H1 (cell line): ENCODE data around the gene NAP1L1. TPM values are rescaled to one million over a fixed set of nuclear protein-coding genes. Genes with fewer than 3 reads are reported as not detected.

Source experiments
- CHD7 ChIP-seq: fragments of 300-600 bp; sonication (generic); IDR thresholded peaks from 2 replicates; pipeline ENCODE4 v1.7.1; 2012; ENCODE audit warnings: low read length, moderate library complexity, mild to moderate bottlenecking, inconsistent platforms; ENCODE audit not compliant: insufficient replicate concordance
- EGR1 ChIP-seq: IDR thresholded peaks from 2 replicates; pipeline ENCODE4 v1.6.1; 2011; ENCODE audit warnings: low read depth, low read length, borderline replicate concordance
- NANOG ChIP-seq: IDR thresholded peaks from 2 replicates; pipeline ENCODE4 v1.6.1; 2011; ENCODE audit warnings: low read length, low read depth, mild to moderate bottlenecking, inconsistent platforms; ENCODE audit not compliant: insufficient read depth, poor library complexity, severe bottlenecking
- POLR2A ChIP-seq, 2 experiments: IDR thresholded peaks; 1 replicate in 1 of 2; 2 replicates in 1 of 2; pipeline ENCODE4 v1.6.1; 2011; ENCODE audit warnings: low read depth in 2 of 2, low read length in 2 of 2, mild to moderate bottlenecking in 2 of 2; ENCODE audit errors: control extremely low read depth in 1 of 2
- POU5F1 ChIP-seq: IDR thresholded peaks from 2 replicates; pipeline ENCODE4 v1.6.1; 2011; ENCODE audit warnings: low read depth, mild to moderate bottlenecking, low read length, moderate library complexity
- SIN3A ChIP-seq, 2 experiments: IDR thresholded peaks in 1 of 2; conservative IDR thresholded peaks in 1 of 2; 2 replicates each; pipeline ENCODE4 v1.6.1; 2011 to 2012; ENCODE audit warnings: low read length in 2 of 2, improper control_type of control experiment in 1 of 2, low read depth in 1 of 2, mild to moderate bottlenecking in 1 of 2
- SP2 ChIP-seq: IDR thresholded peaks from 2 replicates; pipeline ENCODE4 v1.6.1; 2012; ENCODE audit warnings: mild to moderate bottlenecking, low read length, inconsistent platforms
- TAF1 ChIP-seq: IDR thresholded peaks from 2 replicates; pipeline ENCODE4 v1.6.1; 2011; ENCODE audit warnings: mild to moderate bottlenecking, low read depth, low read length
- TCF12 ChIP-seq: IDR thresholded peaks from 2 replicates; pipeline ENCODE4 v1.6.1; 2011; ENCODE audit warnings: low read depth, mild to moderate bottlenecking, low read length
- USF2 ChIP-seq: IDR thresholded peaks from 2 replicates; pipeline ENCODE4 v1.6.1; 2011; ENCODE audit warnings: low read length, improper control_type of control experiment
- polyA plus RNA-seq, 7 experiments: library from polyadenylated mRNA; depleted of rRNA in 3 of 7; stranded (reverse) in 5 of 7; unstranded in 2 of 7; fragments of >200 nt in 5 of 7; fragments of 200-250 nt in 2 of 7; gene quantifications; 1 replicate in 5 of 7; 2 replicates in 1 of 7; 4 replicates in 1 of 7; pipeline versions ENCODE4 v1.2.1 to v1.2.3, GENCODE V29; 2011 to 2013; ENCODE audit warnings: missing spikeins in 2 of 7, mixed read lengths in 2 of 7
- total RNA-seq: library from RNA; stranded (reverse); fragmentation: NEBNext Ultra II Directional; extraction: Animal tissue kit (Norgen Biotek cat#: 25700); gene quantifications from 2 replicates; pipeline ENCODE4 v1.2.1, GENCODE V29; 2021

Gene NAP1L1
- total and polyA plus RNA-seq, 2 of the 8 experiments (the other 6 are each of a cell fraction or from before 2014, with no cell fraction given) = 202 to 1,159 TPM

- no peak for TF ChIP-seq CHD7
- TF ChIP-seq POU5F1 = no peak
- no peak for TF ChIP-seq EGR1
- TF ChIP-seq TCF12 = no peak
- no peak for TF ChIP-seq SP2
- TF ChIP-seq TAF1 = no peak
- no peak for TF ChIP-seq SIN3A (conservative IDR thresholded peaks at IDR 0.05 in 1 of 2, IDR thresholded peaks at IDR 0.05 in 1 of 2; ENCODE audit: low read depth in 1 of 2, low read length in 2 of 2)
- no peak for TF ChIP-seq USF2
- TF ChIP-seq NANOG = no peak
- no peak for TF ChIP-seq POLR2A (IDR thresholded peaks at IDR 0.05; ENCODE audit: control extremely low read depth in 1 of 2, low read depth in 2 of 2, low read length in 2 of 2)
- TF ChIP-seq, all 59 proteins: peak for 0
Observed at GRCh38 chr12:76096079-76096646, 11.7 kb upstream of the NAP1L1 start (continued).
